Measurements from ENCODE around the gene CHRD. TPM values are rescaled to one million over a fixed set of nuclear protein-coding genes. Genes with fewer than 3 reads are reported as not detected.
A peak's percentile ranks its signal among the peaks of the same experiment; 100 is the strongest.

Gene CHRD
- total and polyA plus RNA-seq, 9 of the 15 experiments (the other 6 are each of a cell fraction or from before 2014, with no cell fraction given), result 0.11 to 1.3 (median 0.59) TPM; not detected in 3

GRCh38 chr3:184345317-184346144, 34.3 kb upstream of the CHRD start:
- in situ Hi-C loops (cut with MboI), result no loop called here
- H3K27me3 ChIP-seq (ENCODE audit: control insufficient read depth in 2 of 2, insufficient read depth in 2 of 2, low read length in 2 of 2), result no peaks in the 10 kb centered on the region
- H3K9me1 ChIP-seq (ENCODE audit: control insufficient read depth, insufficient read depth, low read length), result peaks cover 6% of the 10 kb centered on the region
- no peak overlapping the region; the same call in 1 of the 3 replicates for H3K27ac ChIP-seq (ENCODE audit: extremely low read depth, low read depth, low read length)
- H3K36me3 ChIP-seq (ENCODE audit: control insufficient read depth, insufficient read depth, low read length), result peaks cover 42% of the 10 kb centered on the region; the same call in 2 of the 3 replicates
- H2AFZ ChIP-seq (ENCODE audit: low read depth, low read length), result no peak overlapping the region
- H3K4me1 ChIP-seq (replicated peaks in 1 of 2; ENCODE audit: control insufficient read depth in 2 of 2, insufficient read depth in 2 of 2, low read length in 2 of 2), result peaks cover 48 to 56% of the 10 kb centered on the region in 2 experiments
- no peak overlapping the region; the same call in 1 of the 2 replicates for H3K4me2 ChIP-seq (ENCODE audit: insufficient read depth, low read length)
- H3K4me3 ChIP-seq, result no peak overlapping the region
- BruUV-seq (replicated peaks), result no TSS peak
- no peaks in the 10 kb centered on the region for H3K9me3 ChIP-seq (replicated peaks; ENCODE audit: control insufficient read depth, insufficient read depth, low read depth, low read length)
- H4K20me1 ChIP-seq (replicated peaks; ENCODE audit: control insufficient read depth, insufficient read depth, low read length), result no peaks in the 10 kb centered on the region
- intact Hi-C loops (cut with micrococcal nuclease), result loop anchor here (1.0 kb wide), 1 partner anchor 17 kb away; no protein-coding TSS in a partner anchor
- DNase-seq (ENCODE audit: extremely low read depth in 1 of 4, low spot score in 3 of 4), result peak; percentile 82 to 88 (median 84)
- 30% methylated on average over 13 of the region's 14 CpGs for WGBS (ENCODE audit: insufficient coverage, low coverage, missing lambda C conversion rate)
- peak; percentile 87 for ATAC-seq
- H3K9ac ChIP-seq (ENCODE audit: insufficient read depth in 1 of 2, low read depth in 2 of 2, low read length in 2 of 2), result peak overlapping the region in 1 of 2 experiments; percentile 53; a peak in 1 of 4 replicates
- peak; percentile 95 for FAIRE-seq
- CTCF ChIA-PET (ENCODE audit: low intra/inter-chr PET ratio), result no interaction called here
- POLR2A ChIA-PET, result interaction anchor here (0.6 to 1.1 kb wide), 5 partner anchors 8 to 29 kb away, joined by 3 to 6 read pairs (median 4); partner anchors contain the start of gene FAM131A
- peaks cover 8% of the 10 kb centered on the region; the same call in 2 of the 3 replicates for H3K79me2 ChIP-seq (ENCODE audit: control insufficient read depth, insufficient read depth, low read length)
- TF ChIP-seq PCBP2 (IDR thresholded peaks at IDR 0.05; ENCODE audit: low read depth, low read length, poor library complexity, severe bottlenecking) (no peak), NCOA4 (IDR thresholded peaks at IDR 0.05; ENCODE audit: partially characterized antibody) (no peak), MAFF (IDR thresholded peaks at IDR 0.05; ENCODE audit: low read length) (no peak), RBM17 (IDR thresholded peaks at IDR 0.05; ENCODE audit: borderline replicate concordance, low read depth, low read length) (no peak), SIN3A (IDR thresholded peaks at IDR 0.05; ENCODE audit: borderline replicate concordance in 2 of 2, control insufficient read depth in 1 of 2, low read depth in 2 of 2, low read length in 2 of 2) (peak in 1 of 2 experiments; percentile 87; a peak in 2 of 4 replicates), ZC3H8 (IDR thresholded peaks at IDR 0.05) (no peak), FOXO4 (CRISPR knock-in tag; IDR thresholded peaks at IDR 0.05) (no peak), CEBPG (CRISPR knock-in tag; IDR thresholded peaks at IDR 0.05) (no peak), CEBPG (tag; conservative IDR thresholded peaks at IDR 0.05 in 1 of 2, IDR thresholded peaks at IDR 0.05 in 1 of 2) (0 out of 4 replicates have a peak, but pooled peaks of 1 of the 2 experiments have one; percentile 11), HCFC1 (IDR thresholded peaks at IDR 0.05; ENCODE audit: low read depth, low read length) (0 out of 2 replicates have a peak, but pooled peaks have one; percentile 24), LARP7 (IDR thresholded peaks at IDR 0.05) (no peak), RB1 (IDR thresholded peaks at IDR 0.05; ENCODE audit: low read depth) (peak; percentile 56; the same call in 1 of the 2 replicates), HDGF (IDR thresholded peaks at IDR 0.05) (0 out of 2 replicates have a peak, but pooled peaks have one; percentile 67), TEAD1 (CRISPR knock-in tag; IDR thresholded peaks at IDR 0.05) (no peak), KLF6 (CRISPR knock-in tag; IDR thresholded peaks at IDR 0.05; ENCODE audit: borderline replicate concordance) (no peak)

Data from K562 (cell line).